WTC11 (cell line): Measurements from ENCODE around the gene GPX4. TPM values are rescaled to one million over a fixed set of nuclear protein-coding genes. Genes with fewer than 3 reads are reported as not detected.

Experiments
- ATAC-seq: fragments of 200-7000 bp; cut with Tn5 transposase; 2 replicates; pipeline ENCODE4 v1.10.0; 2021; ENCODE audit warnings: mild to moderate bottlenecking, moderate library complexity
- CTCF ChIA-PET: fragments of 300-600 bp; sonication (Branson Sonifier 250); formaldehyde crosslinking; loops from one replicate; lab custom pipeline; 2021; ENCODE audit warnings: antibody characterized with exemption; lab: Charles Lee
- POLR2A ChIA-PET: fragments of 350-600 bp; sonication (Branson Sonifier 250); formaldehyde crosslinking; loops from one replicate; lab custom pipeline; 2021; ENCODE audit warnings: antibody characterized with exemption; lab: Charles Lee
- DNase-seq: peaks from one replicate; pipeline ENCODE4 v3.0.0; 2021; ENCODE audit warnings: low spot score
- H3K27ac Mint-ChIP-seq: 2 replicates; pipeline ENCODE4 v1.8.0; 2021; ENCODE audit warnings: mixed read lengths
- H3K27me3 Mint-ChIP-seq: 2 replicates; pipeline ENCODE4 v1.8.0; 2021; ENCODE audit warnings: low read depth, mild to moderate bottlenecking, moderate library complexity, mixed read lengths
- H3K36me3 Mint-ChIP-seq: 2 replicates; pipeline ENCODE4 v1.8.0; 2021; ENCODE audit warnings: mixed read lengths
- H3K4me1 Mint-ChIP-seq: 2 replicates; pipeline ENCODE4 v1.8.0; 2022; ENCODE audit warnings: mixed read lengths
- H3K4me3 Mint-ChIP-seq: 2 replicates; pipeline ENCODE4 v1.8.0; 2021; ENCODE audit warnings: mild to moderate bottlenecking, moderate library complexity, mixed read lengths
- H3K9me3 Mint-ChIP-seq: 2 replicates; pipeline ENCODE4 v1.8.0; 2021; ENCODE audit warnings: mixed read lengths
- ATF2 ChIP-seq: sonication (generic); formaldehyde crosslinking; IDR thresholded peaks from 2 replicates; pipeline ENCODE4 v1.8.1; 2022; ENCODE audit warnings: low read depth, missing genetic modification reagents, borderline replicate concordance
- ATF6 ChIP-seq: sonication (generic); formaldehyde crosslinking; IDR thresholded peaks from 2 replicates; pipeline ENCODE4 v1.8.1; 2023; ENCODE audit warnings: mild to moderate bottlenecking, missing genetic modification reagents
- CBFB ChIP-seq: sonication (generic); formaldehyde crosslinking; IDR thresholded peaks from 2 replicates; pipeline ENCODE4 v1.8.1; 2022; ENCODE audit warnings: mild to moderate bottlenecking, low read depth, missing genetic modification reagents
- E2F1 ChIP-seq: sonication (generic); formaldehyde crosslinking; IDR thresholded peaks from 2 replicates; pipeline ENCODE4 v1.8.0; 2022; ENCODE audit warnings: mild to moderate bottlenecking, missing genetic modification reagents
- E2F5 ChIP-seq: sonication (generic); formaldehyde crosslinking; IDR thresholded peaks from 2 replicates; pipeline ENCODE4 v1.8.1; 2022; ENCODE audit warnings: mild to moderate bottlenecking, moderate library complexity, missing genetic modification reagents
- ETV6 ChIP-seq: sonication (generic); formaldehyde crosslinking; IDR thresholded peaks from 2 replicates; pipeline ENCODE4 v1.8.1; 2022; ENCODE audit warnings: mild to moderate bottlenecking, missing genetic modification reagents
- GABPB1 ChIP-seq: sonication (generic); formaldehyde crosslinking; IDR thresholded peaks from 2 replicates; pipeline ENCODE4 v1.8.1; 2023; ENCODE audit warnings: mild to moderate bottlenecking, missing genetic modification reagents
- GRHL2 ChIP-seq: fragments of 250-450 bp; sonication (Bioruptor Pico); IDR thresholded peaks from 2 replicates; pipeline ENCODE4 v1.8.0; 2022; ENCODE audit warnings: mild to moderate bottlenecking, moderate library complexity; ENCODE audit not compliant: insufficient replicate concordance, severe bottlenecking
- GTF2I ChIP-seq: fragments of 250-450 bp; sonication (Bioruptor Pico); conservative IDR thresholded peaks from 2 replicates; pipeline ENCODE4 v1.4.0; 2021; ENCODE audit warnings: mild to moderate bottlenecking
- IRF1 ChIP-seq: sonication (generic); formaldehyde crosslinking; IDR thresholded peaks from 2 replicates; pipeline ENCODE4 v1.8.0; 2023; ENCODE audit warnings: missing genetic modification reagents
- MLX ChIP-seq: sonication (generic); formaldehyde crosslinking; IDR thresholded peaks from 2 replicates; pipeline ENCODE4 v1.8.1; 2023; ENCODE audit warnings: mild to moderate bottlenecking, missing genetic modification reagents, moderate library complexity
- PRRX2 ChIP-seq: fragments of 250-450 bp; sonication (Bioruptor Pico); IDR thresholded peaks from 2 replicates; pipeline ENCODE4 v1.8.0; 2021; ENCODE audit warnings: mild to moderate bottlenecking
- TCF7 ChIP-seq: sonication (generic); formaldehyde crosslinking; IDR thresholded peaks from 2 replicates; pipeline ENCODE4 v1.8.0; 2022; ENCODE audit warnings: mild to moderate bottlenecking, low read depth, missing genetic modification reagents, moderate library complexity
- TEAD1 ChIP-seq: sonication (generic); formaldehyde crosslinking; IDR thresholded peaks from 2 replicates; pipeline ENCODE4 v1.8.0; 2022; ENCODE audit warnings: mild to moderate bottlenecking, missing genetic modification reagents
- TEAD4 ChIP-seq: sonication (generic); formaldehyde crosslinking; IDR thresholded peaks from 2 replicates; pipeline ENCODE4 v1.8.0; 2022; ENCODE audit warnings: mild to moderate bottlenecking, missing genetic modification reagents
- USF2 ChIP-seq: sonication (generic); formaldehyde crosslinking; IDR thresholded peaks from 2 replicates; pipeline ENCODE4 v1.8.1; 2023; ENCODE audit warnings: mild to moderate bottlenecking, missing genetic modification reagents, moderate library complexity
- ZMAT4 ChIP-seq: fragments of 250-450 bp; sonication (Bioruptor Pico); IDR thresholded peaks from 2 replicates; pipeline ENCODE4 v1.9.0; 2021; ENCODE audit warnings: mild to moderate bottlenecking
- ZNF396 ChIP-seq: fragments of 250-450 bp; sonication (Bioruptor Pico); IDR thresholded peaks from 2 replicates; pipeline ENCODE4 v1.8.0; 2021; ENCODE audit warnings: mild to moderate bottlenecking, moderate library complexity, borderline replicate concordance
- ZNF423 ChIP-seq: fragments of 250-450 bp; sonication (Bioruptor Pico); IDR thresholded peaks from 2 replicates; pipeline ENCODE4 v2.1.2; 2022; ENCODE audit warnings: mild to moderate bottlenecking, moderate library complexity
- ZNF532 ChIP-seq: fragments of 250-450 bp; sonication (Bioruptor Pico); IDR thresholded peaks from 2 replicates; pipeline ENCODE4 v1.9.0; 2021; ENCODE audit warnings: mild to moderate bottlenecking, borderline replicate concordance
- total RNA-seq: library from RNA; stranded (reverse); gene quantifications from 3 replicates; pipeline ENCODE4 v1.2.3, GENCODE V29; 2021
- TF ChIP-seq, protein P1 (sequence below): fragments of 250-450 bp; sonication (Bioruptor Pico); IDR thresholded peaks from 2 replicates; pipeline ENCODE4 v1.9.0; 2021; ENCODE audit warnings: moderate library complexity, mild to moderate bottlenecking, inconsistent platforms, borderline replicate concordance

GPX4 gene
- total RNA-seq, 1 experiment from 2014 or later: 363 TPM

- TF ChIP-seq ATF6 (CRISPR knock-in tag) (no peak), CBFB (CRISPR knock-in tag) (no peak), GABPB1 (no peak), ZNF423 (CRISPR knock-in tag) (no peak), ZMAT4 (CRISPR knock-in tag) (no peak), PRRX2 (CRISPR knock-in tag) (no peak), ZNF532 (CRISPR knock-in tag) (no peak), ATF2 (no peak)
- TF ChIP-seq, protein P1, sequence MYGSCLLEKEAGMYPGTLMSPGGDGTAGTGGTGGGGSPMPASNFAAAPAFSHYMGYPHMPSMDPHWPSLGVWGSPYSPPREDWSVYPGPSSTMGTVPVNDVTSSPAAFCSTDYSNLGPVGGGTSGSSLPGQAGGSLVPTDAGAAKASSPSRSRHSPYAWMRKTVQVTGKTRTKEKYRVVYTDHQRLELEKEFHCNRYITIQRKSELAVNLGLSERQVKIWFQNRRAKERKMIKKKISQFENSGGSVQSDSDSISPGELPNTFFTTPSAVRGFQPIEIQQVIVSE (CRISPR knock-in tag): no peak
These were observed 48.8 kb upstream of the GPX4 start (continued) for GRCh38 chr19:1055028-1055425.

GRCh38 chr19:1055886-1056620 is 47.7 kb upstream of the GPX4 start:
- peaks cover 4% of the 10 kb centered on the region for H3K27me3 Mint-ChIP-seq
- CTCF ChIA-PET: interaction anchor here (0.6 to 2.9 kb wide), 2 partner anchors 9 to 218 kb away, joined by 3 to 8 read pairs; no protein-coding TSS in a partner anchor
- H3K27ac Mint-ChIP-seq: no peak overlapping the region
- no peak for ATAC-seq
- DNase-seq: no peak
- POLR2A ChIA-PET: no interaction called here
- no peaks in the 10 kb centered on the region for H3K4me1 Mint-ChIP-seq
- no peak overlapping the region for H3K4me3 Mint-ChIP-seq
- H3K9me3 Mint-ChIP-seq: peaks cover 29% of the 10 kb centered on the region
- peaks cover 39% of the 10 kb centered on the region for H3K36me3 Mint-ChIP-seq
- TF ChIP-seq TCF7 (CRISPR knock-in tag) (no peak), GABPB1 (no peak), E2F1 (no peak), TEAD1 (CRISPR knock-in tag) (no peak), TEAD4 (CRISPR knock-in tag) (no peak), GRHL2 (CRISPR knock-in tag) (no peak), GTF2I (no peak), ETV6 (no peak), USF2 (CRISPR knock-in tag) (no peak), E2F5 (no peak), ZNF396 (no peak), IRF1 (CRISPR knock-in tag) (no peak), MLX (no peak)
- TF ChIP-seq, protein P1 (CRISPR knock-in tag): no peak
